Epithelial cell of proximal tubule (primary cell): ENCODE results near the gene ZNF438. TPM values are rescaled to one million over a fixed set of nuclear protein-coding genes. Genes with fewer than 3 reads are reported as not detected.
A peak's percentile ranks its signal among the peaks of the same experiment; 100 is the strongest.

ENCODE experiments used
- DNase-seq: peaks from one replicate; pipeline ENCODE4 v3.0.0-alpha.2; 2011; ENCODE audit warnings: low read depth
- H3K4me3 ChIP-seq: 2 replicates; pipeline ENCODE4 v1.5.1; 2011; ENCODE audit warnings: low read depth, mild to moderate bottlenecking, low read length
- CTCF ChIP-seq: conservative IDR thresholded peaks from 2 replicates; pipeline ENCODE4 v1.5.1; 2012; ENCODE audit warnings: low read depth, mild to moderate bottlenecking, low read length
- total RNA-seq: library from RNA; depleted of rRNA; stranded (reverse); fragments of >200 nt; gene quantifications from 2 replicates; pipeline ENCODE4 v1.2.3, GENCODE V29; 2015

ZNF438 gene
- total RNA-seq, 1 donor from 2014 or later: 4.2 TPM

GRCh38 chr10:30818854-30819253 lies 212.8 kb downstream of the ZNF438 start:
- peak; percentile 37 for DNase-seq
- H3K4me3 ChIP-seq: peak overlapping the region; percentile 31
- TF ChIP-seq CTCF: no peak

GRCh38 chr10:30818010-30818660 lies 213.5 kb downstream of the ZNF438 start:
- no peak for TF ChIP-seq CTCF
- H3K4me3 ChIP-seq: peak overlapping the region; percentile 31
- DNase-seq: peak; percentile 82

GRCh38 chr10:30817541-30817940 lies 214.1 kb downstream of the ZNF438 start:
- no peak for DNase-seq
- no peak for TF ChIP-seq CTCF
- no peak overlapping the region for H3K4me3 ChIP-seq

GRCh38 chr10:30816820-30817171 lies 214.9 kb downstream of the ZNF438 start:
- TF ChIP-seq CTCF: no peak
- no peak for DNase-seq

GRCh38 chr10:30816159-30816819 lies 215.4 kb downstream of the ZNF438 start:
- no peak for DNase-seq
- no peak overlapping the region for H3K4me3 ChIP-seq
- no peak for TF ChIP-seq CTCF

More at GRCh38 chr10:30816820-30817171, 214.9 kb downstream of the ZNF438 start:
- H3K4me3 ChIP-seq: no peak overlapping the region

- peak; percentile 33 for DNase-seq
- no peak overlapping the region for H3K4me3 ChIP-seq
- TF ChIP-seq CTCF: no peak
Observed at GRCh38 chr10:30813872-30814481, 217.7 kb downstream of the ZNF438 start.
